OCI-LY7 (cell line): ENCODE results near the gene HECW1. TPM values are rescaled to one million over a fixed set of nuclear protein-coding genes. Genes with fewer than 3 reads are reported as not detected.

Experiments used
- BruUV-seq: library from RNA; stranded (reverse); fragments of 400-500 nt; replicated peaks from 2 replicates; lab custom pipeline; 2021; lab: Mats Ljungman, UMichigan
- CTCF ChIA-PET: fragments of 300-600 bp; sonication (Branson Sonifier 250); formaldehyde crosslinking; loops from one replicate; lab custom pipeline; 2022; ENCODE audit warnings: antibody characterized with exemption; ENCODE audit not compliant: unreplicated experiment; lab: Charles Lee
- POLR2A ChIA-PET: fragments of 300-600 bp; sonication (Branson Sonifier 250); formaldehyde crosslinking; loops from one replicate; lab custom pipeline; 2022; ENCODE audit warnings: antibody characterized with exemption; lab: Charles Lee
- DNase-seq: peaks from one replicate; pipeline ENCODE4 v3.0.0-alpha.2; 2015; ENCODE audit warnings: low spot score
- H2AFZ ChIP-seq: fragments of 200-600 bp; sonication (generic), shearing (Covaris generic); 2 replicates; pipeline ENCODE4 v1.6.1; 2014; ENCODE audit warnings: mild to moderate bottlenecking, antibody characterized with exemption, low read length, moderate library complexity
- H3K27ac ChIP-seq: fragments of 200-600 bp; sonication (generic); 2 replicates; pipeline ENCODE4 v1.5.1; 2014; ENCODE audit warnings: mixed run types, low read depth, mild to moderate bottlenecking, moderate library complexity, low read length, inconsistent platforms; ENCODE audit not compliant: poor library complexity, severe bottlenecking
- H3K36me3 ChIP-seq: fragments of 200-600 bp; sonication (generic); 2 replicates; pipeline ENCODE4 v1.6.1; 2014; ENCODE audit warnings: mild to moderate bottlenecking, antibody characterized with exemption, low read length, moderate library complexity, mixed read lengths; ENCODE audit not compliant: insufficient read depth
- H3K4me1 ChIP-seq: fragments of 200-600 bp; sonication (generic); 2 replicates; pipeline ENCODE4 v1.5.1; 2014; ENCODE audit warnings: mild to moderate bottlenecking, low read length; ENCODE audit not compliant: insufficient read depth, poor library complexity, severe bottlenecking
- H3K4me2 ChIP-seq: fragments of 200-600 bp; sonication (generic); 2 replicates; pipeline ENCODE4 v1.6.1; 2014; ENCODE audit warnings: mild to moderate bottlenecking, low read length
- H3K4me3 ChIP-seq: fragments of 200-600 bp; sonication (generic); 2 replicates; pipeline ENCODE4 v1.5.1; 2014; ENCODE audit warnings: mild to moderate bottlenecking, low read depth, low read length; ENCODE audit not compliant: poor library complexity, severe bottlenecking
- H3K79me2 ChIP-seq: fragments of 200-600 bp; sonication (generic); 2 replicates; pipeline ENCODE4 v1.6.1; 2016; ENCODE audit warnings: low read depth, mild to moderate bottlenecking, low read length, moderate library complexity, mixed read lengths; ENCODE audit not compliant: insufficient read depth
- H3K9me2 ChIP-seq: fragments of 200-600 bp; sonication (generic); 2 replicates; pipeline ENCODE4 v1.6.1; 2016; ENCODE audit warnings: mild to moderate bottlenecking, low read length, mixed read lengths; ENCODE audit not compliant: insufficient read depth
- H3K9me3 ChIP-seq: fragments of 200-600 bp; sonication (generic); 2 replicates; pipeline ENCODE4 v1.6.1; 2014; ENCODE audit warnings: mild to moderate bottlenecking, mixed run types, low read length, mixed read lengths
- H4K20me1 ChIP-seq: fragments of 200-600 bp; sonication (generic); 2 replicates; pipeline ENCODE4 v1.6.1; 2014; ENCODE audit warnings: mild to moderate bottlenecking, antibody characterized with exemption, low read length, moderate library complexity, mixed read lengths; ENCODE audit not compliant: insufficient read depth
- CTCF ChIP-seq: fragments of 200-600 bp; sonication (generic); conservative IDR thresholded peaks from 2 replicates; pipeline ENCODE4 v1.5.1; 2014; ENCODE audit warnings: mild to moderate bottlenecking, antibody characterized with exemption, low read length, moderate library complexity, mixed read lengths
- EZH2phosphoT487 ChIP-seq: fragments of 200-600 bp; sonication (generic); IDR thresholded peaks from 2 replicates; pipeline ENCODE4 v1.6.1; 2018; ENCODE audit warnings: low read depth, borderline replicate concordance, mild to moderate bottlenecking, mixed run types, antibody characterized with exemption, low read length, moderate library complexity, mixed read lengths
- intact Hi-C: fragments of 100-400 bp; cut with micrococcal nuclease; formaldehyde crosslinking; loops from one replicate; pipeline ENCODE4 v1.10.0; 2022; ENCODE audit not compliant: unreplicated experiment
- total RNA-seq, 2 experiments: library from RNA; depleted of rRNA in 1 of 2; stranded (reverse); fragments of >200 nt in 1 of 2; shearing (Covaris generic) in 1 of 2; gene quantifications; 2 replicates each; pipeline ENCODE4 v1.2.3, GENCODE V29; 2014 to 2022

The HECW1 gene
- total RNA-seq, 2 experiments from 2014 or later, result 2.0 TPM

GRCh38 chr7:43298617-43299016 is 186.2 kb downstream of the HECW1 start:
- H3K9me3 ChIP-seq, result no peaks in the 10 kb centered on the region
- H3K9me2 ChIP-seq, result no peaks in the 10 kb centered on the region
- no peaks in the 10 kb centered on the region for H3K36me3 ChIP-seq
- no peaks in the 10 kb centered on the region for H3K79me2 ChIP-seq
- POLR2A ChIA-PET, result interaction anchor here (2.0 kb wide), 1 partner anchor 13 kb away, joined by 5 read pairs; no protein-coding TSS in a partner anchor
- no peak overlapping the region for H3K27ac ChIP-seq
- no peaks in the 10 kb centered on the region for H4K20me1 ChIP-seq
- CTCF ChIA-PET, result no interaction called here
- intact Hi-C loops, result no loop called here
- H2AFZ ChIP-seq, result no peak overlapping the region
- H3K4me3 ChIP-seq, result no peak overlapping the region
- H3K4me1 ChIP-seq, result no peaks in the 10 kb centered on the region
- no peak for TF ChIP-seq CTCF
- TF ChIP-seq EZH2phosphoT487, result no peak
- no peak for DNase-seq
- no TSS peak for BruUV-seq
- H3K4me2 ChIP-seq, result no peak overlapping the region

GRCh38 chr7:43300121-43300520 is 187.7 kb downstream of the HECW1 start:
- intact Hi-C loops, result no loop called here
- Histone ChIP-seq H3K4me1 (no peaks in the 10 kb centered on the region), H4K20me1 (no peaks in the 10 kb centered on the region), H3K4me2 (no peak overlapping the region), H3K4me3 (no peak overlapping the region), H2AFZ (no peak overlapping the region), H3K9me2 (no peaks in the 10 kb centered on the region), H3K9me3 (no peaks in the 10 kb centered on the region), H3K27ac (no peak overlapping the region), H3K36me3 (no peaks in the 10 kb centered on the region), H3K79me2 (no peaks in the 10 kb centered on the region)
- no TSS peak for BruUV-seq
- DNase-seq, result no peak
- CTCF ChIA-PET, result no interaction called here
- TF ChIP-seq EZH2phosphoT487, result no peak
- TF ChIP-seq CTCF, result no peak
- POLR2A ChIA-PET, result interaction anchor here (2.0 kb wide), 1 partner anchor 15 kb away, joined by 5 read pairs; no protein-coding TSS in a partner anchor

- Histone ChIP-seq H4K20me1 (no peaks in the 10 kb centered on the region), H3K4me3 (no peak overlapping the region), H3K9me3 (no peaks in the 10 kb centered on the region), H3K79me2 (no peaks in the 10 kb centered on the region), H3K36me3 (no peaks in the 10 kb centered on the region), H3K27ac (no peak overlapping the region), H3K9me2 (no peaks in the 10 kb centered on the region), H3K4me1 (no peaks in the 10 kb centered on the region), H2AFZ (no peak overlapping the region), H3K4me2 (no peak overlapping the region)
- no TSS peak for BruUV-seq
- no peak for DNase-seq
- POLR2A ChIA-PET, result no interaction called here
- intact Hi-C loops, result no loop called here
- TF ChIP-seq CTCF (no peak), EZH2phosphoT487 (no peak)
- CTCF ChIA-PET, result no interaction called here
These were observed 189.8 kb downstream of the HECW1 start for GRCh38 chr7:43302211-43302711.
